ENCODE measurements around the gene ZNF688.
"Not testable (repeated sequence)": the region's sequence is repeated elsewhere in the genome, so short reads cannot be mapped to it uniquely, and the experiment has no call there.

Gene ZNF688

GRCh38 chr16:30535106-30535776, 36.3 kb downstream of the ZNF688 start:
- DNase-seq (ENCODE audit: extremely low read depth in 1 of 2, low read depth in 1 of 2): no peak

- peak; percentile 83 to 85 for DNase-seq (ENCODE audit: extremely low read depth in 1 of 2, low read depth in 1 of 2)
Measured at GRCh38 chr16:30534368-30535105, 37.0 kb downstream of the ZNF688 start, which contains the start of gene ZNF747. Gene ZNF747, minus strand, starts transcription at chr16:30534858. Its CDS starts 179 bp downstream, at chr16:30534679.

- no peak for DNase-seq (ENCODE audit: extremely low read depth in 1 of 2, low read depth in 1 of 2)
Measured at GRCh38 chr16:30533748-30534367, 37.7 kb downstream of the ZNF688 start.

- DNase-seq (ENCODE audit: extremely low read depth in 1 of 2, low read depth in 1 of 2): no peak
Measured at GRCh38 chr16:30533146-30533522, 38.4 kb downstream of the ZNF688 start.

GRCh38 chr16:30532285-30533145, 39.0 kb downstream of the ZNF688 start:
- DNase-seq (ENCODE audit: extremely low read depth in 1 of 2, low read depth in 1 of 2): no peak

- DNase-seq (ENCODE audit: extremely low read depth in 1 of 2, low read depth in 1 of 2): no peak
Measured at GRCh38 chr16:30530163-30531037, 41.1 kb downstream of the ZNF688 start.

GRCh38 chr16:30528799-30529457, 42.6 kb downstream of the ZNF688 start:
- no peak for DNase-seq (ENCODE audit: extremely low read depth in 1 of 2, low read depth in 1 of 2)

- no peak for DNase-seq (ENCODE audit: extremely low read depth in 1 of 2, low read depth in 1 of 2)
Measured at GRCh38 chr16:30527635-30528178, 43.8 kb downstream of the ZNF688 start.

- peak; percentile 95 to 96 for DNase-seq (ENCODE audit: extremely low read depth in 1 of 2, low read depth in 1 of 2)
Measured at GRCh38 chr16:30526823-30527634, 44.5 kb downstream of the ZNF688 start.

- no peak for DNase-seq (ENCODE audit: extremely low read depth in 1 of 2, low read depth in 1 of 2)
Measured at GRCh38 chr16:30526137-30526822, 45.2 kb downstream of the ZNF688 start, which contains the start of gene ZNF768. Gene ZNF768, minus strand, starts transcription at chr16:30526566. Its CDS starts 153 bp downstream, at chr16:30526413.

- DNase-seq (ENCODE audit: extremely low read depth in 1 of 2, low read depth in 1 of 2): no peak
Measured at GRCh38 chr16:30525844-30526136, 45.7 kb downstream of the ZNF688 start.

GRCh38 chr16:30524575-30525568, 46.6 kb downstream of the ZNF688 start:
- no peak for DNase-seq (ENCODE audit: extremely low read depth in 1 of 2, low read depth in 1 of 2)

- DNase-seq (ENCODE audit: extremely low read depth in 1 of 2, low read depth in 1 of 2): no peak
Measured at GRCh38 chr16:30523768-30524574, 47.5 kb downstream of the ZNF688 start.

- DNase-seq (ENCODE audit: extremely low read depth in 1 of 2, low read depth in 1 of 2): not testable (repeated sequence)
Measured at GRCh38 chr16:30522702-30523463, 48.6 kb downstream of the ZNF688 start.
